Smooth muscle cell (in vitro differentiated cells): ENCODE results near the gene AQP12A. TPM values are rescaled to one million over a fixed set of nuclear protein-coding genes. Genes with fewer than 3 reads are reported as not detected.

Source experiments
- DNase-seq: peaks from one replicate; lab custom pipeline; 2025; ENCODE audit not compliant: unreplicated experiment; lab: John Stamatoyannopoulos, UW
- H2AFZ ChIP-seq: fragments of 200-600 bp; sonication (generic); 2 replicates; pipeline ENCODE4 v1.6.0; 2016; ENCODE audit warnings: antibody characterized with exemption, low read depth, mild to moderate bottlenecking
- H3F3A ChIP-seq: fragments of 200-600 bp; sonication (generic); 2 replicates; pipeline ENCODE4 v1.6.0; 2017; ENCODE audit warnings: antibody characterized with exemption, low read depth
- H3K27ac ChIP-seq: fragments of 200-600 bp; sonication (generic); 2 replicates; pipeline ENCODE4 v1.5.1; 2016; ENCODE audit warnings: low read depth, mild to moderate bottlenecking
- H3K27me3 ChIP-seq: fragments of 200-600 bp; sonication (generic); 2 replicates; pipeline ENCODE4 v1.6.1; 2016; ENCODE audit warnings: low read depth, mild to moderate bottlenecking
- H3K36me3 ChIP-seq: fragments of 200-600 bp; sonication (generic); 2 replicates; pipeline ENCODE4 v1.5.1; 2016; ENCODE audit warnings: low read depth
- H3K4me1 ChIP-seq: fragments of 200-600 bp; sonication (generic); 2 replicates; pipeline ENCODE4 v1.5.1; 2016; ENCODE audit warnings: low read depth
- H3K4me2 ChIP-seq: fragments of 200-600 bp; sonication (generic); 2 replicates; pipeline ENCODE4 v1.6.0; 2016; ENCODE audit warnings: mild to moderate bottlenecking
- H3K4me3 ChIP-seq: fragments of 200-600 bp; sonication (generic); 2 replicates; pipeline ENCODE4 v1.5.1; 2016; ENCODE audit warnings: mild to moderate bottlenecking
- H3K79me2 ChIP-seq: fragments of 200-600 bp; sonication (generic); 2 replicates; pipeline ENCODE4 v1.6.0; 2016; ENCODE audit warnings: low read depth, mild to moderate bottlenecking
- H3K9ac ChIP-seq: fragments of 200-600 bp; sonication (generic); 2 replicates; pipeline ENCODE4 v1.6.0; 2016; ENCODE audit warnings: low read depth
- H3K9me3 ChIP-seq: fragments of 200-600 bp; sonication (generic); replicated peaks from 2 replicates; pipeline ENCODE4 v1.5.1; 2016; ENCODE audit warnings: low read depth
- H4K20me1 ChIP-seq: fragments of 200-600 bp; sonication (generic); 2 replicates; pipeline ENCODE4 v1.6.0; 2016; ENCODE audit warnings: low read depth
- CTCF ChIP-seq: fragments of 200-600 bp; sonication (generic); IDR thresholded peaks from 2 replicates; pipeline ENCODE4 v1.5.1; 2017; ENCODE audit warnings: borderline replicate concordance, mild to moderate bottlenecking, antibody characterized with exemption; ENCODE audit not compliant: insufficient read depth, poor library complexity, severe bottlenecking
- WGBS: methylation state at CpG from one replicate; pipeline ENCODE4 v1.1.7; 2016; ENCODE audit warnings: low lambda C conversion rate; 5-methylcytosine and 5-hydroxymethylcytosine counted together
- polyA plus RNA-seq: library from polyadenylated mRNA; unstranded; fragments of >200 nt; fragmentation: Nextera tagmentation; extraction: Ambion mirVana; gene quantifications from 2 replicates; pipeline ENCODE4 v1.2.1, GENCODE V29; 2016
- total RNA-seq: library from RNA; depleted of rRNA; stranded (reverse); fragments of >200 nt; gene quantifications from 2 replicates; pipeline ENCODE4 v1.2.3, GENCODE V29; 2014

Gene AQP12A
- total and polyA plus RNA-seq, 2 experiments from 2014 or later, result not detected

- Histone ChIP-seq H3K79me2 (no peaks in the 10 kb centered on the region), H3K4me3 (no peak overlapping the region), H3K36me3 (no peaks in the 10 kb centered on the region), H2AFZ (no peak overlapping the region), H3K9me3 (no peaks in the 10 kb centered on the region), H3K4me2 (no peak overlapping the region), H3K27me3 (no peaks in the 10 kb centered on the region), H3F3A (no peaks in the 10 kb centered on the region), H4K20me1 (no peaks in the 10 kb centered on the region), H3K9ac (no peak overlapping the region), H3K4me1 (no peaks in the 10 kb centered on the region), H3K27ac (no peak overlapping the region)
- DNase-seq, result no peak
- WGBS, result 95% methylated on average over 12 of the region's 14 CpGs
- no peak for TF ChIP-seq CTCF
These were observed 35.2 kb downstream of the AQP12A start for GRCh38 chr2:240726876-240727275.

GRCh38 chr2:240727439-240727838, 35.8 kb downstream of the AQP12A start:
- Histone ChIP-seq H3K9ac (no peak overlapping the region), H3K36me3 (no peaks in the 10 kb centered on the region), H3K4me1 (no peaks in the 10 kb centered on the region), H3K9me3 (no peaks in the 10 kb centered on the region), H2AFZ (no peak overlapping the region), H4K20me1 (no peaks in the 10 kb centered on the region), H3F3A (no peaks in the 10 kb centered on the region), H3K27me3 (no peaks in the 10 kb centered on the region), H3K4me2 (no peak overlapping the region), H3K27ac (no peak overlapping the region), H3K4me3 (no peak overlapping the region), H3K79me2 (no peaks in the 10 kb centered on the region)
- TF ChIP-seq CTCF, result no peak
- 95% methylated on average over 14 of the region's 14 CpGs for whole genome bisulfite sequencing
- DNase-seq, result no peak

GRCh38 chr2:240727913-240728312, 36.2 kb downstream of the AQP12A start:
- no peak overlapping the region for H3K27ac ChIP-seq
- no peaks in the 10 kb centered on the region for H3K36me3 ChIP-seq
- no peak for TF ChIP-seq CTCF
- DNase-seq, result no peak
- no peaks in the 10 kb centered on the region for H3F3A ChIP-seq
- no peak overlapping the region for H3K4me2 ChIP-seq
- H3K79me2 ChIP-seq, result no peaks in the 10 kb centered on the region
- no peaks in the 10 kb centered on the region for H4K20me1 ChIP-seq
- H3K4me3 ChIP-seq, result no peak overlapping the region
- WGBS, result 98% methylated on average over 15 of the region's 15 CpGs
- no peaks in the 10 kb centered on the region for H3K4me1 ChIP-seq
- no peak overlapping the region for H2AFZ ChIP-seq
- no peak overlapping the region for H3K9ac ChIP-seq
- H3K27me3 ChIP-seq, result no peaks in the 10 kb centered on the region
- H3K9me3 ChIP-seq, result no peaks in the 10 kb centered on the region

- Histone ChIP-seq H3K36me3 (no peaks in the 10 kb centered on the region), H3F3A (no peaks in the 10 kb centered on the region), H2AFZ (no peak overlapping the region), H3K27ac (no peak overlapping the region), H3K27me3 (no peaks in the 10 kb centered on the region), H3K9me3 (no peaks in the 10 kb centered on the region), H4K20me1 (no peaks in the 10 kb centered on the region), H3K4me3 (no peak overlapping the region), H3K79me2 (no peaks in the 10 kb centered on the region), H3K9ac (no peak overlapping the region), H3K4me2 (no peak overlapping the region), H3K4me1 (no peaks in the 10 kb centered on the region)
- no peak for TF ChIP-seq CTCF
- WGBS, result 96% methylated on average over 10 of the region's 10 CpGs
- no peak for DNase-seq
These were observed 36.7 kb downstream of the AQP12A start for GRCh38 chr2:240728361-240728760.
